ENCODE data around the gene FKBP1A. TPM values are rescaled to one million over a fixed set of nuclear protein-coding genes. Genes with fewer than 3 reads are reported as not detected.
A peak's percentile ranks its signal among the peaks of the same experiment; 100 is the strongest.

Gene FKBP1A
- total RNA-seq, 1 donor from 2014 or later = 183 TPM

DNA sequence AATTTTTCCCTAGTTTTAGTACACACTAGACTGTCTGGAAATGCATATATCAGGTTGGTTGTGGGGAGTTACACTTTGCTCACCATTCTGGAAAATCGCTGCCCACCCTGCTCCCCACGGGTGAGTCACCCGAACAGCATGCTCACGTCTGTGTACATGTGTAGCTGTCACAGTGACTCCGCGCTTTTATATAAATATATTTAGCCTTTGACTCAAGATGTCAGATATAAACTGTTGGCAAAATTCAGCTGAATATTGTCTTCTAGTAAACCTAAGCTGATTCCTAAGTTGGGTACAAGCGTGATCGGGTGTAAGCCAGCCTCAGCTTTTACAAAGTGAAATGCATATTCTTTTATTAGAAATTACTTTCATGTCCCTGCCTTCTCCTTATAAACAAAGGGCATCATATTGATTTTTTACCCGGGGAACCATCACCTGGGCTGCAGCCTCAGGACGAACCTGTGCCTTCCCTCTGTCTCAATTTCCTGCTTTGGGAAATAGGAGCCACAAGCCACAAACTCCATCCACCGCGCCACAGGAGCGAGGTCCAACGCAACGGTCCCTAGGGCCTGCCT lies 68.2 kb downstream of the FKBP1A start:
- Mint-ChIP-seq H3K4me1 (ENCODE audit: low read depth) (peaks cover 15% of the 10 kb centered on the region), H3K27me3 (ENCODE audit: low read depth) (no peaks in the 10 kb centered on the region), H3K9me3 (ENCODE audit: low read depth) (no peaks in the 10 kb centered on the region), H3K36me3 (ENCODE audit: low read depth) (no peaks in the 10 kb centered on the region), H3K27ac (ENCODE audit: unreplicated experiment) (no peak overlapping the region), H3K4me3 (ENCODE audit: unreplicated experiment) (no peak overlapping the region)
- DNase-seq (ENCODE audit: low spot score) = no peak
- TF ChIP-seq CTCF (IDR thresholded peaks at IDR 0.05) = no peak

GRCh38 chr20:1323830-1324597 lies 68.8 kb downstream of the FKBP1A start:
- Mint-ChIP-seq H3K4me3 (ENCODE audit: unreplicated experiment) (no peak overlapping the region), H3K9me3 (ENCODE audit: low read depth) (no peaks in the 10 kb centered on the region), H3K27me3 (ENCODE audit: low read depth) (no peaks in the 10 kb centered on the region), H3K27ac (ENCODE audit: unreplicated experiment) (peak overlapping the region; percentile 37), H3K36me3 (ENCODE audit: low read depth) (no peaks in the 10 kb centered on the region), H3K4me1 (ENCODE audit: low read depth) (peaks cover 8% of the 10 kb centered on the region)
- DNase-seq (ENCODE audit: low spot score) = no peak
- TF ChIP-seq CTCF (IDR thresholded peaks at IDR 0.05) = no peak

- Mint-ChIP-seq H3K9me3 (ENCODE audit: low read depth) (no peaks in the 10 kb centered on the region), H3K27me3 (ENCODE audit: low read depth) (no peaks in the 10 kb centered on the region), H3K27ac (ENCODE audit: unreplicated experiment) (peak overlapping the region; percentile 49), H3K4me3 (ENCODE audit: unreplicated experiment) (no peak overlapping the region), H3K36me3 (ENCODE audit: low read depth) (no peaks in the 10 kb centered on the region), H3K4me1 (ENCODE audit: low read depth) (peaks cover 8% of the 10 kb centered on the region)
- no peak for DNase-seq (ENCODE audit: low spot score)
- no peak for TF ChIP-seq CTCF (IDR thresholded peaks at IDR 0.05)
Measured at GRCh38 chr20:1323256-1323655, 69.6 kb downstream of the FKBP1A start.

DNA sequence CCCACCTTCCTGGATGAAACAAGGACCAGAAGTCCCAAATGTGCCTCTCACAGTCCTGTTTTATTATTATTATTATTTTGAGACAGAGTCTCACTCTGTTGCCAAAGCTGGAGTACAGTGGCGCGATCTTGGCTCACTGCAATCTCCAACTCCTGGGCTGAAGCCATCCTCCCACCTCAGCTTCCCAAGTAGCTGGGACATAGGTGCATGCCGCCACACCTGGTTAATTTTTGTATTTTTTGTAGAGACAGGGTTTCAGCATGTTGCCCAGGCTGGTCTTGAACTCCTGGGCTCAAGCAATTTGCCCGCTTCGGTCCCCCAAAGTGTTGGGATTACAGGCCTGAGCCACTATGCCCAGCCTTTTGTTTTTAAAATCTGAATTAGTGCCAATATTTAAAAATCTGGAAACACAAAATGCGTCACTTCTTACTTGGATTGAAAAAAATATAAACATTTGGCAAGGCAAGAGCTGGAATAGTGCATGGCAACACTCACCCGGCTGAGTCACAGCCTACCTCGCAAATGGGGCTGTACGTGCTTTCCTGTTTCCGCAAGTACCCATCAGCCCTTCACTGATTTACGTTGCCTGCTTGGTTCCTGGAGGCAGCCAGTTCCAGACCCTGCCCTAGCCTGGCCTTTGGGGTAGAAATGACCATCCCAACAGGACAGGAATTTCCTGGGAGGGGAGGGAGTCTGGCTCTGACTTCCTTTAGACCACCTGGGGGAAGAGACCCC lies 70.2 kb downstream of the FKBP1A start:
- H3K4me1 Mint-ChIP-seq (ENCODE audit: low read depth) = peaks cover 8% of the 10 kb centered on the region
- no peak for TF ChIP-seq CTCF (IDR thresholded peaks at IDR 0.05)
- H3K4me3 Mint-ChIP-seq (ENCODE audit: unreplicated experiment) = no peak overlapping the region
- peak overlapping the region; percentile 49 for H3K27ac Mint-ChIP-seq (ENCODE audit: unreplicated experiment)
- H3K36me3 Mint-ChIP-seq (ENCODE audit: low read depth) = no peaks in the 10 kb centered on the region
- no peak for DNase-seq (ENCODE audit: low spot score)
- H3K9me3 Mint-ChIP-seq (ENCODE audit: low read depth) = no peaks in the 10 kb centered on the region
- H3K27me3 Mint-ChIP-seq (ENCODE audit: low read depth) = no peaks in the 10 kb centered on the region

GRCh38 chr20:1321654-1321939 lies 71.3 kb downstream of the FKBP1A start:
- TF ChIP-seq CTCF (IDR thresholded peaks at IDR 0.05) = no peak
- Mint-ChIP-seq H3K27ac (ENCODE audit: unreplicated experiment) (no peak overlapping the region), H3K27me3 (ENCODE audit: low read depth) (no peaks in the 10 kb centered on the region), H3K4me3 (ENCODE audit: unreplicated experiment) (no peak overlapping the region), H3K9me3 (ENCODE audit: low read depth) (peaks cover 3% of the 10 kb centered on the region), H3K36me3 (ENCODE audit: low read depth) (no peaks in the 10 kb centered on the region), H3K4me1 (ENCODE audit: low read depth) (peaks cover 8% of the 10 kb centered on the region)
- no peak for DNase-seq (ENCODE audit: low spot score)
